Heart right ventricle (tissue), 16 donors: Measurements from ENCODE around the gene CRTC3. TPM values are rescaled to one million over a fixed set of nuclear protein-coding genes. Genes with fewer than 3 reads are reported as not detected.
"Not testable (repeated sequence)": the region's sequence is repeated elsewhere in the genome, so short reads cannot be mapped to it uniquely, and the experiment has no call there.

Experiments
- ATAC-seq, 8 donors: fragments of 200-7000 bp; cut with Tn5 transposase; one replicate each; pipeline ENCODE4 v1.9.1; 2020; ENCODE audit warnings: mild to moderate bottlenecking in 8 of 8, moderate library complexity in 8 of 8, moderate number of reproducible peaks in 1 of 8
- DNase-seq, 2 donors: peaks; one replicate each; pipeline ENCODE4 v3.0.0-alpha.2; 2020
- H3K27ac ChIP-seq, 10 donors: fragments of 200-600 bp; sonication (generic) in 2 of 10; one replicate each; pipeline versions ENCODE4 v1.5.0 to v1.8.0; 2020 to 2022; ENCODE audit warnings: mild to moderate bottlenecking in 3 of 10
- H3K27me3 ChIP-seq, 7 donors: fragments of 200-600 bp; one replicate each; pipeline ENCODE4 v1.8.0; 2021 to 2022; ENCODE audit warnings: mild to moderate bottlenecking in 2 of 7
- H3K36me3 ChIP-seq, 9 donors: fragments of 200-600 bp; sonication (generic) in 1 of 9; one replicate each; pipeline versions ENCODE4 v1.5.0 to v1.8.0; 2020 to 2022; ENCODE audit warnings: mild to moderate bottlenecking in 2 of 9
- H3K4me1 ChIP-seq, 9 donors: fragments of 200-600 bp; sonication (generic) in 1 of 9; one replicate each; pipeline versions ENCODE4 v1.5.0 to v1.8.0; 2020 to 2022; ENCODE audit warnings: mild to moderate bottlenecking in 4 of 9
- H3K4me3 ChIP-seq, 10 donors: fragments of 200-600 bp; sonication (generic) in 2 of 10; one replicate each; pipeline versions ENCODE4 v1.5.0 to v1.8.0; 2020 to 2022; ENCODE audit warnings: mild to moderate bottlenecking in 7 of 10, moderate library complexity in 2 of 10
- H3K9me3 ChIP-seq, 11 donors: fragments of 200-600 bp in 10 of 11; sonication (generic) in 2 of 11; one replicate each; pipeline versions ENCODE4 v1.5.0 to v1.8.0; 2013 to 2022; ENCODE audit warnings: mild to moderate bottlenecking in 2 of 11, control low read depth in 1 of 11, moderate library complexity in 1 of 11
- WGBS, 2 donors: extraction: QIAGEN DNeasy Blood & Tissue Kit; methylation state at CpG; one replicate each; pipeline ENCODE4 v1.1.7; 2013; ENCODE audit warnings: inconsistent platforms in 1 of 2; 5-methylcytosine and 5-hydroxymethylcytosine counted together
- intact Hi-C, 10 donors: fragments of 100-400 bp; cut with DNase I; formaldehyde crosslinking; loops; one replicate each; pipeline versions ENCODE4 v1.11.1 to v1.14.2; 2022
- polyA plus RNA-seq, 2 donors: library from polyadenylated mRNA; stranded (reverse); fragments of 200-250 nt; gene quantifications; one replicate each; pipeline ENCODE4 v1.2.3, GENCODE V29; 2013
- total RNA-seq, 10 donors: library from RNA; stranded (reverse); fragmentation: NEBNext Ultra II Directional in 3 of 10; extraction: Animal tissue kit (Norgen Biotek cat#: 25700) in 3 of 10; gene quantifications; one replicate each; pipeline versions ENCODE4 v1.2.1 to v1.2.4, GENCODE V29; 2021 to 2023
- TF ChIP-seq, protein P1 (sequence below), 9 donors: fragments of 200-600 bp; sonication (generic) in 2 of 9; IDR thresholded peaks; one replicate each; pipeline versions ENCODE4 v1.5.0 to v1.8.0; 2021 to 2022; ENCODE audit warnings: antibody characterized with exemption in 9 of 9, mild to moderate bottlenecking in 5 of 9, moderate library complexity in 1 of 9
- donor health status: Arrhythmogenic right ventricular cardiomyopathy.
- donor health status: ischemic (EF 13 %, LVEDD 7.1; RV severe dilation, severe dysfunction).
- donor health status: healthy with polysubstance abuse.
- donor health status: DM: no; HTN: yes; CAD: no.
- donor health status: DM: no; HTN: no; CAD: no.
- donor health status: ischemic (EF 25% LVEDD 6.9; RV normal size, moderate dysfunction).
- donor health status: ischemic (EF 25% LVEDD 5.7; RV mildly dilated, moderate dysfunction).
- donor health status: healthy.
- donor health status: DM: yes; HTN: yes; CAD: no.
- donor health status: Ischemic cardiomyopathy.
- donor health status: ischemic (EF 35%, LVEDD 5.7; RV mildly dilated, moderate dysfunction).
- donor health status: nonischemic (EF 11% LVEDD 7.7; RV severe dilation, severe dysfunction).
- donor health status: DM: yes; HTN: yes; CAD: no.
- donor health status: PGD.
- donor health status: ischemic (EF 29% LVEDD 5.4; RV normal size, mild dysfunction).
- donor health status: nonischemic (EF 23%, LVEDD 6.1; RV moderate dilation, normal function).

Gene CRTC3
- total and polyA plus RNA-seq, 12 donors: 11.5 to 34.9 (median 28.3) TPM

DNA sequence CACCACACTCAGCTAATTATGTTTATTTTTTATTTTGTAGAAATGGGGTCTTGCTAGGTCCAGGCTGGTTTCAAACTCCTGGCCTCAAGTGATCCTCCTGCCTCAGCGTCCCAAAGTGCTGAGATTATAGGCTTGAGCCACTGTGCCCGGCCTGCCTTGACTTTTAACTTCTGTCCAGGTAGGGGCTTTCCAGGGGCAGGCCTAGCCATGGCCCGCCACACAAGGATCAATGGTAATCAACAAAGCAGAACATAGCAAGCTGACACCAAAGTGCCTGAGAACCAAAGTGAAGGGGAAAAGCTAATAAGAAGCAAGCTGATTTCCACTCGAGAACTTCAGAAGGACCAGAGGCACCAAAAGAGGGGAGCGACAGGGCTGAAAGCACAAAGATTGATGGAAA is 9.4 kb upstream of the CRTC3 start:
- WGBS, 2 donors: 93 to 94% methylated on average over 5 of the region's 5 CpGs
- Histone ChIP-seq H3K9me3 (no peaks in the 10 kb centered on the region), H3K36me3 (no peaks in the 10 kb centered on the region), H3K27ac (no peak overlapping the region), H3K4me3 (no peak overlapping the region), H3K27me3 (no peaks in the 10 kb centered on the region), H3K4me1 (peaks cover 0 to 6% (median 0%) of the 10 kb centered on the region in 9 donors)
- no peak for DNase-seq
- TF ChIP-seq, protein P1, sequence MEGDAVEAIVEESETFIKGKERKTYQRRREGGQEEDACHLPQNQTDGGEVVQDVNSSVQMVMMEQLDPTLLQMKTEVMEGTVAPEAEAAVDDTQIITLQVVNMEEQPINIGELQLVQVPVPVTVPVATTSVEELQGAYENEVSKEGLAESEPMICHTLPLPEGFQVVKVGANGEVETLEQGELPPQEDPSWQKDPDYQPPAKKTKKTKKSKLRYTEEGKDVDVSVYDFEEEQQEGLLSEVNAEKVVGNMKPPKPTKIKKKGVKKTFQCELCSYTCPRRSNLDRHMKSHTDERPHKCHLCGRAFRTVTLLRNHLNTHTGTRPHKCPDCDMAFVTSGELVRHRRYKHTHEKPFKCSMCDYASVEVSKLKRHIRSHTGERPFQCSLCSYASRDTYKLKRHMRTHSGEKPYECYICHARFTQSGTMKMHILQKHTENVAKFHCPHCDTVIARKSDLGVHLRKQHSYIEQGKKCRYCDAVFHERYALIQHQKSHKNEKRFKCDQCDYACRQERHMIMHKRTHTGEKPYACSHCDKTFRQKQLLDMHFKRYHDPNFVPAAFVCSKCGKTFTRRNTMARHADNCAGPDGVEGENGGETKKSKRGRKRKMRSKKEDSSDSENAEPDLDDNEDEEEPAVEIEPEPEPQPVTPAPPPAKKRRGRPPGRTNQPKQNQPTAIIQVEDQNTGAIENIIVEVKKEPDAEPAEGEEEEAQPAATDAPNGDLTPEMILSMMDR (IDR thresholded peaks at IDR 0.05): no peak
- no peak for ATAC-seq
- intact Hi-C loops: loop anchor here in 1 of 10 donors (10.0 kb wide), 1 partner anchor 364 kb away; the partner anchor contains the start of gene FES

DNA sequence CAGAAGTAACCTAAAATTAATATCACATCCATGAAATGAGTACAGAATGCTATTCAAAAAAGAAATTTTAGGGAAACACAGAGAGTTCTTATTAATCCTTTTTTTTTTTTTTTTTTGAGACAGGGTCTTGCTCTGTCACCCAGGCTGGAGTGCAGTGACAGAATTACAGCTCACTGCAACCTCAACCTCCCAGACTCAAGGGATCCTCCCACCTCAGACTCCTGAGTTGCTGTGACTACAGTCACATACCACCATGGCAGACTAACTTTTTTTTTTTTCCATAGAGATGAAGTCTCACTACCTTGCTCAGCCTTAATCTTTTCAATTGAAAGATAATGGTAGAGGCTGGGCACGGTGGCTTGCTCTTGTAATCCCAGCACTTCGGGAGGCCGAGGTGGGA is 6.3 kb upstream of the CRTC3 start:
- Histone ChIP-seq H3K36me3 (no peaks in the 10 kb centered on the region), H3K9me3 (no peaks in the 10 kb centered on the region), H3K4me1 (no peaks in the 10 kb centered on the region), H3K4me3 (no peak overlapping the region), H3K27ac (no peak overlapping the region), H3K27me3 (no peaks in the 10 kb centered on the region)
- DNase-seq (no peak), ATAC-seq (no peak)
- intact Hi-C loops: loop anchor here in 1 of 10 donors (10.0 kb wide), 1 partner anchor 361 kb away; the partner anchor contains the start of gene FES
- TF ChIP-seq, protein P1 (IDR thresholded peaks at IDR 0.05): no peak
- 88 to 91% methylated on average over 3 of the region's 3 CpGs for WGBS, 2 donors

DNA sequence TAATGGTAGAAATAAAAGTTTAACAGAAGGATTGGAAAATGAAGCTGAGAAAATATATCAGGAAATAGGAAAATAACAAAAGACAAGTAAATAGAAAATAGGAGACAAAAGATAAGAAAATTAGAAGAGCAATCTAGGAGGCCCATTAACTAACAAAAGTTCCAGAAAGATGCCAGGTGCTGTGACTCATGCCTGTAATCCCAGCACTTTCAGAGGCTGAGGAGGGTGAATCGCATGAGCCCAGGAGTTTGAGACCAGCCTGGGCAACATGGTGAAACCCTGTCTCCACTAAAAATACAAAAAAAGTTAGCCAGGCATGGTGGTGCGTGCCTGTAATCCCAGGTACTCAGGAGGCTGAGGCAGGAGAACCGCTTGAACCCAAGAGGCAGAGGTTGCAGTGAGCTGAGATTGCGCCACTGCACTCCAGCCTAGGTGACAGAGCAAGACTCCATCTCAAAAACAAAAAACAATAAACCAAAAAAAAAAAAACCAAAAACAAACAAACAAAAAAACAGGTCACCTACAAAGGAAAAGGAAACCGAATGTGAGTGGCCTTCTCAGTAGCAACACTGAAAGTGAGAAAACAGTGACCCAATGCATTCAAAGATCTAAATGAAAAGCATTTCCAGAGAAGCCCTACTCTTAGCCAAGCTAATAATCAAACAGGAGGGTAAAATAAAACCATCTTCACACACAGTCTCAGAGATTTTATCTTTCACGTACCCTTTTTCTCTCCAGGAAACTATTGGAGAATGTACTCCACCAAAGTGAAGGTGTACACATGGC is 5.5 kb upstream of the CRTC3 start:
- ATAC-seq: not testable (repeated sequence)
- intact Hi-C loops: loop anchor here in 1 of 10 donors (10.0 kb wide), 1 partner anchor 361 kb away; the partner anchor contains the start of gene FES

GRCh38 chr15:90529011-90529370 is 732 bp upstream of the CRTC3 start:
- Histone ChIP-seq H3K4me3 (peak overlapping the region; percentile 33 to 96 (median 90)), H3K36me3 (no peaks in the 10 kb centered on the region), H3K27me3 (no peaks in the 10 kb centered on the region), H3K27ac (peak overlapping the region; percentile 90 to 97 (median 95)), H3K4me1 (peaks cover under 1 to 40% (median 30%) of the 10 kb centered on the region in 9 donors), H3K9me3 (no peaks in the 10 kb centered on the region)
- ATAC-seq (peak in 2 of 8 donors; percentile 2 to 11), DNase-seq (no peak)
- intact Hi-C loops: loop anchor here in 2 of 10 donors (5.0 to 10.0 kb wide), 2 partner anchors 73 to 356 kb away; partner anchors contain the start of gene FES (in 1 of the 2)
- TF ChIP-seq, protein P1 (IDR thresholded peaks at IDR 0.05): no peak
- 75 to 76% methylated on average over 15 of the region's 15 CpGs for WGBS, 2 donors

More for the DNA sequence above, 5.5 kb upstream of the CRTC3 start:
- H3K36me3 ChIP-seq, H3K27ac ChIP-seq, H3K4me3 ChIP-seq, H3K9me3 ChIP-seq, H3K27me3 ChIP-seq, DNase-seq, H3K4me1 ChIP-seq: not testable (repeated sequence)
- 87 to 91% methylated on average over 6 of the region's 6 CpGs for WGBS, 2 donors
